ENCODE measurements around the gene DUSP28. TPM values are rescaled to one million over a fixed set of nuclear protein-coding genes. Genes with fewer than 3 reads are reported as not detected.

DUSP28 gene
- total and polyA plus RNA-seq, 2 experiments from 2014 or later = 2.7 to 4.3 TPM

DNA sequence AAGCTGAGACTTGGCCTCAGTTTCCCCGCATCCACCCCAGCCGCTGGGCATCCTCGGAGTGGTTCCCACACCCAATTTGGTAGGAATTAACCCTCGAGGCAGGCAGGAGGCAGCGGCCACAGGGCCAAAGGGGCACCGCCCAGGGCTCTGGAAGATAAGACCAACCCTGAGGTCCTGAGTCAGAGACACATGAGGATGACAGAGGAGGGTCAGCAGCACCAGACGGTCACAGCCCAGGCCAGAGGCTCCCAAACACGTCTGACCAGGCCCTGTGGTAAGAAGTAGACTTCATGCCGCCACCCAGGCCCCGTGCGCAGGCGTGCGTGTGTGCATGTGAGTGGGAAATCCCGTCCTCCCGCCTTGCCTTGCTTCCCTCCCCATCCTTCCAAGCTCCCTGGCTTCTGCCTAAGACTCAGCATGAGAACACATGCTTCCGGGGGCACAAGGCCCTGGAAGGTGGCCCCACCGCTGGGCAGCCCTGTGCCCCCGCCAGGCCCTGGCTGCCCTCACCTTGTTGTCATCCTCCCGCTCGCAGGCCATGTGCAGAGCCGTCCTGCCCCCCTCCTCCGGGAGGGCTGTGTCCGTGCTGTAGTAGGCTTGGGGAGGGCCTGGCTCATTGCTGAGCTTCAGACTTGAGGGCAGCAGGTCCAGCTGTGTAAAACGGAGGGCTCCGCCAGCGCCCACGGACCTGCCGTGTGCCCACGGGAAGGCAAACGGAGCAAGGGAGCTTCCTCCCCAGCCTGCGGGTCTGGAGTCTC lies 48.6 kb upstream of the DUSP28 start:
- Mint-ChIP-seq H3K4me3 (no peak overlapping the region), H3K36me3 (ENCODE audit: low read depth) (no peaks in the 10 kb centered on the region), H3K27ac (no peak overlapping the region), H3K9me3 (no peaks in the 10 kb centered on the region), H3K4me1 (no peaks in the 10 kb centered on the region; the same call in 2 of the 3 replicates), H3K27me3 (ENCODE audit: insufficient read depth, low read depth, poor library complexity) (peaks cover 13% of the 10 kb centered on the region)
- ATAC-seq (no peak), DNase-seq (ENCODE audit: low spot score) (no peak)
- Histone ChIP-seq H3K27ac (ENCODE audit: low read depth) (no peak overlapping the region), H3K4me1 (ENCODE audit: insufficient read depth) (no peaks in the 10 kb centered on the region), H3K79me2 (replicated peaks; ENCODE audit: insufficient read depth) (no peaks in the 10 kb centered on the region), H3F3A (replicated peaks; ENCODE audit: low read depth) (no peaks in the 10 kb centered on the region), H3K36me3 (ENCODE audit: insufficient read depth) (no peaks in the 10 kb centered on the region), H2AFZ (no peak overlapping the region), H3K9me2 (ENCODE audit: insufficient read depth) (0 out of 2 replicates have a peak, but pooled peaks cover 4% of the 10 kb centered on the region), H4K20me1 (replicated peaks; ENCODE audit: insufficient read depth) (no peaks in the 10 kb centered on the region), H3K4me2 (no peak overlapping the region), H3K27me3 (ENCODE audit: insufficient read depth) (no peaks in the 10 kb centered on the region), H3K4me3 (no peak overlapping the region)
- TF ChIP-seq NANOG (IDR thresholded peaks at IDR 0.05; ENCODE audit: borderline replicate concordance) (no peak), JUNB (IDR thresholded peaks at IDR 0.05; ENCODE audit: unreplicated experiment) (no peak)
- TF ChIP-seq, protein P1, sequence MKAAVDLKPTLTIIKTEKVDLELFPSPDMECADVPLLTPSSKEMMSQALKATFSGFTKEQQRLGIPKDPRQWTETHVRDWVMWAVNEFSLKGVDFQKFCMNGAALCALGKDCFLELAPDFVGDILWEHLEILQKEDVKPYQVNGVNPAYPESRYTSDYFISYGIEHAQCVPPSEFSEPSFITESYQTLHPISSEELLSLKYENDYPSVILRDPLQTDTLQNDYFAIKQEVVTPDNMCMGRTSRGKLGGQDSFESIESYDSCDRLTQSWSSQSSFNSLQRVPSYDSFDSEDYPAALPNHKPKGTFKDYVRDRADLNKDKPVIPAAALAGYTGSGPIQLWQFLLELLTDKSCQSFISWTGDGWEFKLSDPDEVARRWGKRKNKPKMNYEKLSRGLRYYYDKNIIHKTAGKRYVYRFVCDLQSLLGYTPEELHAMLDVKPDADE (IDR thresholded peaks at IDR 0.05) = no peak

DNA sequence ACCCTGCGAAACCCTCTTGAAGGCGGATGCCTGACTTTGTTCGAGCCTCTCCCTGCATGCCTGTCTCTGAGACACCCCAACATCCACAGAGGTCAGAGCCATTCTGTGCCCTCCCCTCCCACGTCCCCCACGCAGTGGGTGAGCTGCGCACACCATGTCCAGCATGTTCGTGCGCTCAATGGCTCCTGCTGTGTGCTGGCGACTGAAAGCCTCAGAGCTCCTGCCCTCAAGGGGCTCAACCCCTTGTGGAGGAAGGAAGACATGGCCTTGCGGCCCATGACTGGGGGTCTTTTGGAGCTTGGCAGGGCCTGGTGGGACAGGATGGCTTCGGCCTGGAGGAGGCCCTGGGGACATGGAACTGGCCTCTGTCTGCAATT lies 48.1 kb upstream of the DUSP28 start:
- no peaks in the 10 kb centered on the region for H3F3A ChIP-seq (replicated peaks; ENCODE audit: low read depth)
- no peak overlapping the region for H2AFZ ChIP-seq
- Mint-ChIP-seq H3K36me3 (ENCODE audit: low read depth) (no peaks in the 10 kb centered on the region), H3K4me1 (no peaks in the 10 kb centered on the region; the same call in 2 of the 3 replicates), H3K27me3 (ENCODE audit: insufficient read depth, low read depth, poor library complexity) (peaks cover 14% of the 10 kb centered on the region), H3K27ac (no peak overlapping the region), H3K9me3 (no peaks in the 10 kb centered on the region), H3K4me3 (no peak overlapping the region)
- no peak overlapping the region for H3K4me3 ChIP-seq
- H3K36me3 ChIP-seq (ENCODE audit: insufficient read depth) = no peaks in the 10 kb centered on the region
- H3K4me2 ChIP-seq = no peak overlapping the region
- H3K27ac ChIP-seq (ENCODE audit: low read depth) = no peak overlapping the region
- no peaks in the 10 kb centered on the region for H3K27me3 ChIP-seq (ENCODE audit: insufficient read depth)
- 0 out of 2 replicates have a peak, but pooled peaks cover 4% of the 10 kb centered on the region for H3K9me2 ChIP-seq (ENCODE audit: insufficient read depth)
- ATAC-seq (no peak), DNase-seq (ENCODE audit: low spot score) (no peak)
- no peaks in the 10 kb centered on the region for H3K79me2 ChIP-seq (replicated peaks; ENCODE audit: insufficient read depth)
- H3K4me1 ChIP-seq (ENCODE audit: insufficient read depth) = no peaks in the 10 kb centered on the region
- H4K20me1 ChIP-seq (replicated peaks; ENCODE audit: insufficient read depth) = no peaks in the 10 kb centered on the region
- TF ChIP-seq ZNF331 (CRISPR knock-in tag; IDR thresholded peaks at IDR 0.05; ENCODE audit: low read depth) = no peak
- TF ChIP-seq, protein P1 (IDR thresholded peaks at IDR 0.05) = no peak
- no peak for TF ChIP-seq EZH2phosphoT487 (IDR thresholded peaks at IDR 0.05; ENCODE audit: unreplicated experiment)
- no peak for TF ChIP-seq ZNF114 (CRISPR knock-in tag; IDR thresholded peaks at IDR 0.05)
- no peak for TF ChIP-seq CREB1 (CRISPR knock-in tag; IDR thresholded peaks at IDR 0.05; ENCODE audit: low read depth)
- TF ChIP-seq EZH2 (IDR thresholded peaks at IDR 0.05; ENCODE audit: low read depth, unreplicated experiment) = no peak
- TF ChIP-seq NANOG (IDR thresholded peaks at IDR 0.05; ENCODE audit: borderline replicate concordance) = no peak
- no peak for TF ChIP-seq STAT1 (IDR thresholded peaks at IDR 0.05; ENCODE audit: unreplicated experiment)
- TF ChIP-seq, protein P2, sequence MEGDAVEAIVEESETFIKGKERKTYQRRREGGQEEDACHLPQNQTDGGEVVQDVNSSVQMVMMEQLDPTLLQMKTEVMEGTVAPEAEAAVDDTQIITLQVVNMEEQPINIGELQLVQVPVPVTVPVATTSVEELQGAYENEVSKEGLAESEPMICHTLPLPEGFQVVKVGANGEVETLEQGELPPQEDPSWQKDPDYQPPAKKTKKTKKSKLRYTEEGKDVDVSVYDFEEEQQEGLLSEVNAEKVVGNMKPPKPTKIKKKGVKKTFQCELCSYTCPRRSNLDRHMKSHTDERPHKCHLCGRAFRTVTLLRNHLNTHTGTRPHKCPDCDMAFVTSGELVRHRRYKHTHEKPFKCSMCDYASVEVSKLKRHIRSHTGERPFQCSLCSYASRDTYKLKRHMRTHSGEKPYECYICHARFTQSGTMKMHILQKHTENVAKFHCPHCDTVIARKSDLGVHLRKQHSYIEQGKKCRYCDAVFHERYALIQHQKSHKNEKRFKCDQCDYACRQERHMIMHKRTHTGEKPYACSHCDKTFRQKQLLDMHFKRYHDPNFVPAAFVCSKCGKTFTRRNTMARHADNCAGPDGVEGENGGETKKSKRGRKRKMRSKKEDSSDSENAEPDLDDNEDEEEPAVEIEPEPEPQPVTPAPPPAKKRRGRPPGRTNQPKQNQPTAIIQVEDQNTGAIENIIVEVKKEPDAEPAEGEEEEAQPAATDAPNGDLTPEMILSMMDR (conservative IDR thresholded peaks at IDR 0.05; ENCODE audit: low read depth in 2 of 2) = no peak
- TF ChIP-seq, protein P3, sequence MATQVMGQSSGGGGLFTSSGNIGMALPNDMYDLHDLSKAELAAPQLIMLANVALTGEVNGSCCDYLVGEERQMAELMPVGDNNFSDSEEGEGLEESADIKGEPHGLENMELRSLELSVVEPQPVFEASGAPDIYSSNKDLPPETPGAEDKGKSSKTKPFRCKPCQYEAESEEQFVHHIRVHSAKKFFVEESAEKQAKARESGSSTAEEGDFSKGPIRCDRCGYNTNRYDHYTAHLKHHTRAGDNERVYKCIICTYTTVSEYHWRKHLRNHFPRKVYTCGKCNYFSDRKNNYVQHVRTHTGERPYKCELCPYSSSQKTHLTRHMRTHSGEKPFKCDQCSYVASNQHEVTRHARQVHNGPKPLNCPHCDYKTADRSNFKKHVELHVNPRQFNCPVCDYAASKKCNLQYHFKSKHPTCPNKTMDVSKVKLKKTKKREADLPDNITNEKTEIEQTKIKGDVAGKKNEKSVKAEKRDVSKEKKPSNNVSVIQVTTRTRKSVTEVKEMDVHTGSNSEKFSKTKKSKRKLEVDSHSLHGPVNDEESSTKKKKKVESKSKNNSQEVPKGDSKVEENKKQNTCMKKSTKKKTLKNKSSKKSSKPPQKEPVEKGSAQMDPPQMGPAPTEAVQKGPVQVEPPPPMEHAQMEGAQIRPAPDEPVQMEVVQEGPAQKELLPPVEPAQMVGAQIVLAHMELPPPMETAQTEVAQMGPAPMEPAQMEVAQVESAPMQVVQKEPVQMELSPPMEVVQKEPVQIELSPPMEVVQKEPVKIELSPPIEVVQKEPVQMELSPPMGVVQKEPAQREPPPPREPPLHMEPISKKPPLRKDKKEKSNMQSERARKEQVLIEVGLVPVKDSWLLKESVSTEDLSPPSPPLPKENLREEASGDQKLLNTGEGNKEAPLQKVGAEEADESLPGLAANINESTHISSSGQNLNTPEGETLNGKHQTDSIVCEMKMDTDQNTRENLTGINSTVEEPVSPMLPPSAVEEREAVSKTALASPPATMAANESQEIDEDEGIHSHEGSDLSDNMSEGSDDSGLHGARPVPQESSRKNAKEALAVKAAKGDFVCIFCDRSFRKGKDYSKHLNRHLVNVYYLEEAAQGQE (IDR thresholded peaks at IDR 0.05; ENCODE audit: unreplicated experiment) = no peak

Data from GM23338 (cell line).